Ascending aorta (tissue), 2 donors: ENCODE measurements around the gene DNAJB6. TPM values are rescaled to one million over a fixed set of nuclear protein-coding genes. Genes with fewer than 3 reads are reported as not detected.
A peak's percentile ranks its signal among the peaks of the same experiment; 100 is the strongest.

Experiments used
- DNase-seq, 2 donors: peaks; one replicate each; pipeline ENCODE4 v3.0.0-alpha.2; 2019; ENCODE audit warnings: low spot score in 2 of 2
- H3K27ac ChIP-seq, 2 donors: fragments of 200-600 bp; sonication (generic); one replicate each; pipeline ENCODE4 v1.5.1; 2016 to 2017; ENCODE audit warnings: mild to moderate bottlenecking in 1 of 2
- H3K27me3 ChIP-seq: fragments of 200-600 bp; sonication (generic); one replicate; pipeline ENCODE4 v1.5.1; 2017
- H3K36me3 ChIP-seq, 2 donors: fragments of 200-600 bp; sonication (generic); one replicate each; pipeline ENCODE4 v1.5.1; 2016
- H3K4me1 ChIP-seq, 2 donors: fragments of 200-600 bp; sonication (generic); one replicate each; pipeline ENCODE4 v1.5.1; 2016 to 2017; ENCODE audit warnings: mild to moderate bottlenecking in 1 of 2
- H3K4me3 ChIP-seq, 2 donors: fragments of 200-600 bp; sonication (generic); one replicate each; pipeline ENCODE4 v1.5.1; 2016 to 2017; ENCODE audit warnings: mild to moderate bottlenecking in 1 of 2
- H3K9me3 ChIP-seq, 2 donors: fragments of 200-600 bp; sonication (generic); one replicate each; pipeline ENCODE4 v1.5.1; 2016
- CTCF ChIP-seq, 3 experiments: fragments of 200-600 bp in 2 of 3; fragments of 450-650 bp in 1 of 3; sonication (generic) in 2 of 3; IDR thresholded peaks; one replicate each; pipeline ENCODE4 v1.5.1; 2016 to 2019; ENCODE audit warnings: antibody characterized with exemption in 3 of 3, mild to moderate bottlenecking in 1 of 3, moderate library complexity in 1 of 3
- intact Hi-C: fragments of 100-400 bp; cut with DNase I; formaldehyde crosslinking; loops from one replicate; pipeline ENCODE4 v1.15.1; 2023
- total RNA-seq: library from RNA; depleted of rRNA; stranded (reverse); fragments of >200 nt; gene quantifications from one replicate; pipeline ENCODE4 v1.1.0, GENCODE V29; 2016

Gene DNAJB6
- total RNA-seq, 1 donor from 2014 or later: 79.1 TPM

- no peak overlapping the region for H3K4me3 ChIP-seq
Observed at GRCh38 chr7:157464971-157465886, 128.4 kb downstream of the DNAJB6 start.

GRCh38 chr7:157465891-157466866, 129.4 kb downstream of the DNAJB6 start:
- no peaks in the 10 kb centered on the region for H3K4me1 ChIP-seq
- no peak overlapping the region for H3K4me3 ChIP-seq
- no peak overlapping the region for H3K27ac ChIP-seq
- intact Hi-C loops: no loop called here
- DNase-seq: peak in 1 of 2 donors; percentile 30
- H3K36me3 ChIP-seq: no peaks in the 10 kb centered on the region
- no peaks in the 10 kb centered on the region for H3K27me3 ChIP-seq
- no peaks in the 10 kb centered on the region for H3K9me3 ChIP-seq
- TF ChIP-seq CTCF (IDR thresholded peaks at IDR 0.05): no peak

More at GRCh38 chr7:157464971-157465886, 128.4 kb downstream of the DNAJB6 start:
- TF ChIP-seq CTCF (IDR thresholded peaks at IDR 0.05): no peak
- Histone ChIP-seq H3K27ac (no peak overlapping the region), H3K4me1 (no peaks in the 10 kb centered on the region), H3K36me3 (no peaks in the 10 kb centered on the region), H3K27me3 (no peaks in the 10 kb centered on the region), H3K9me3 (no peaks in the 10 kb centered on the region)
- intact Hi-C loops: no loop called here
- peak in 1 of 2 donors; percentile 52 for DNase-seq

- Histone ChIP-seq H3K4me3 (no peak overlapping the region), H3K4me1 (no peaks in the 10 kb centered on the region), H3K27me3 (no peaks in the 10 kb centered on the region), H3K9me3 (no peaks in the 10 kb centered on the region), H3K27ac (no peak overlapping the region), H3K36me3 (no peaks in the 10 kb centered on the region)
- TF ChIP-seq CTCF (IDR thresholded peaks at IDR 0.05): no peak
- no peak for DNase-seq
- intact Hi-C loops: no loop called here
Observed at GRCh38 chr7:157466867-157467261, 130.1 kb downstream of the DNAJB6 start.

Other genes with a start within 250 kb of the DNAJB6 start
- 31.7 TPM for gene UBE3C, start 198.1 kb upstream of the DNAJB6 start, total RNA-seq